NCI-H2107 (cell line): ENCODE results near the gene LUC7L.
A peak's percentile ranks its signal among the peaks of the same experiment; 100 is the strongest.
"Not testable (repeated sequence)": the region's sequence is repeated elsewhere in the genome, so short reads cannot be mapped to it uniquely, and the experiment has no call there.

Experiments used
- DNase-seq: peaks from one replicate; lab custom pipeline; 2025; lab: John Stamatoyannopoulos, UW

The LUC7L gene

DNA sequence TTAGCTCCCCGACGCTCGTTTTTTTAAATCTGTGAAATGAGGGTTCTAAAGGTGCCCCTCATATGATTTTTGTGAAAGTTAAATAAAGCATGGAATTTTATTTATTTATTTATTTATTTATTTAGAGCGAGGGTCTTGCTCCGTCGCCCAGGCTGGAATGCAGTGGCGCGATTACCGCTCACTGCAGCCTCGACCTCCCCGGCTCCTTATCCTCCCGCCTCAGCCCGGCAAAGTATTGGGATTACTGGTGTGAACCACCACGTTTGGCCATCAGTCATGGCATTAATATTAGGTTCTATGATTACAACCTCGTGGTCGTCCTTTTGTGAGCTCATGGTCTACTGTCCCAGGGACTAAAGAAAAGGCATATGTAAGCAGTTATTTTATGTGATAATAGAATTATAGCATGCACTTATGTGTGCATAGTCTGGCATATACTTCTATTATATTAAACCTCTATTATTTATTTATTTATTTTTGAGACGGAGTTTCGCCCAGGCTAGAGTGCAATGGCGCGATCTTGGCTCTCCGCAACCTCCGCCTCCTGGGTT, 557 bp upstream of the LUC7L start:
- no peak for DNase-seq

DNA sequence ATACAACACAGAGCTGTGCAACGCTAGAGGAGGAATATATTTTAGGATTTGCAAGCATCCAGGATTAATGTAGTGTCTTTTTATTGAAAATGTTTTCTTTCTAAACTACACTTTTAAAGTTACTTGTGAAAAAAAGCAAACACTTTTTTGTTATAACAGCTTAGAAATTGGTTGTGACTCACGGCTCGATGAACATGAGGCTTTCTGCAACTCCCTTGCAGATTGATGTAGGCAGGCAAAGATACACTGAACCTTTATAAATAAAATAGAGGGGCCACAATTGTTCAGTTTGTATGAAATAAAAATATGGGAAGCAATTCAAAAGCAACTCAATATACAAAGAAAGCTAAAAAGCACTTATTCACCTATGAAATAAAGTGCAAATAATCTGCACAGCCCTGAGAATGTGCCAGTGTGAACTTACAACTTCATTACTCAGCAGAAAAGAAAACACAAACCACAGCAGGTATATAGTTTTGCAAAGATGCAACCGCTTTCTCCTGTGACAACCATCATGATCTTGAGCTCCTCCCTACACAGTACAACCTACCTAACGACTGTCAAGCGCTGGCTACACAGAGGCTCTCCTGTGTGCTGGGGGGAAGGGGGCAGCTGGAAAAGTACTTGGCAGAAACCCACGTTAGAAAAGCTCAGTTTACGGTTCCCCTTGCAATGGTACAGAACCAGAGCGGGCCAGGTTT, 948 bp downstream of the LUC7L start:
- no peak for DNase-seq

DNA sequence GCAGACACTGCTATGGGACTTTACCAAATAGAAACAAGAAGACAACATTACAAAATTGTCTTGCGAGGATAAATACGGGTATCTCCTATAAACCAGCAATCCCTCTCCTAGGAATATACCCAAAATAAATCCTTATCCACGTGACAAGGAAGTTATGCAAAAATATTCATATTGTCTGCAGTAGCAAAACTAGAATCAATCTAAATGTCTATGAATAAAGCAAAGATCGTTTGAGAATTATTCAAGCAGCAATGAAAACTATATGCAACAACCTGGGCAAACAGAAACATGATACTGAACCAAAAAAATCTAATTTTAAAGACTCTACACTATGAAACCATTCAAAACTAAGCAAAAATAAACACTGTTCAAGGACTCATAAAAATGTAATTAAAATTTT, 9.2 kb downstream of the LUC7L start:
- DNase-seq = no peak

DNA sequence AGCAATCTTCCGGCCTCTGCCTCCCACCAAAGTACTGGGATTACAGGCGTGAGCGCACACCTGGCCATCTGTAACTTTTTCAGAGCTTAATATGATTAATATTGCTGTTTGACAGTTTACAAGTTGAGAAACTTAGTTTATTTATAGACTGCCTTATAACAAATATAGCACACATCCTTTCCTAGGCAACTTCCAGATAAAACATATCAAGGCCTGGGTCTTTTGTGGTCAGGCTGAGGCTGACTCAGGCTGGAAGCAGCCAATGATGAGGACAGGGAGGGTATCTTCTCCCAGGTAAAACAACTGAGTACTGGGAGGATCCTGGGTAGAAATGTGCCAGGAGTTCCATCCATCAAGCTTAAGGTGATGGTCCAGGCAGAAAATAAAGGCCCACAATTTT, 16.2 kb downstream of the LUC7L start:
- DNase-seq = no peak

DNA sequence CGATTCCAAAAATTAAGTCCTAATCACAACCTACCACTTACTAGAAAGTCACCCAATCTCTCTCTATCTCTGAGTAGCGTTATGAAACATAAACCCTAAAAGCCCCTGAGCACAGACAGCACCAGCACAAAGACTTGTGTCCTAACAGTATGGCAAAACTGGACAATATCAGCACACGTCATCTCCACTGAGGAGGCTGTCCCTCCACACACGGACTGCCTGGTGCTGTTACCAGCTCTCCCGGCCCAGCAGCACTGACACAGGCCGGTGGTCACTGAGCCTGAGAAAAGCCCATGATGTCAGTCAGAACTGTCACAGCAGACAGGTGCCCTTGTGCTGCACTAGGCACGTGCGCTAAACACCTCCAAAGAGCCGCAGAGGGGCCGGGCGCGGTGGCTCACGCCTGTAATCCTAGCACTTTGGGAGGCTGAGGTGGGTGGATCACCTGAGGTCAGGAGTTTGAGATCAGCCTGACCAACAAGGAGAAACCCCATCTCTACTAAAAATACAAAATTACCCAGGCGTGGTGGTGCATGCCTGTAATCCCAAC, 17.5 kb downstream of the LUC7L start:
- not testable (repeated sequence) for DNase-seq

DNA sequence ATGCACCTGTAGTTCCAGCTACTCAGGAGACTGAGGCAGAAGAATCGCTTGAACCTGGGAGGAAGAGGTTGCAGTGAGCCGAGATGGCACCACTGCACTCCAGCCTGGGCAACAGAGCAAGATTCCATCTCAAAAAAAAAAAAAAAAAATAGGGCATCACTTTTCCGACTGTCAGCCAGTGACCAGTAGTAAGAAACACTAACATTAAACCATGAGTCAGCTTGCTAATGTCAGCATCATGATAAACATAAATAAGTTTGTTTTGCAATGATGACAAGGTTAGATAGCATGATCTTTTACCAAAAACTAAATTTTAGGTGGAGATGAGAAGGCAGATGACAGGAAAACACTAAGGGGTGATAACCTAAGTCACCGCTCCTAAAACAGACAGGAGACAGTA, 19.9 kb downstream of the LUC7L start:
- DNase-seq = not testable (repeated sequence)

DNA sequence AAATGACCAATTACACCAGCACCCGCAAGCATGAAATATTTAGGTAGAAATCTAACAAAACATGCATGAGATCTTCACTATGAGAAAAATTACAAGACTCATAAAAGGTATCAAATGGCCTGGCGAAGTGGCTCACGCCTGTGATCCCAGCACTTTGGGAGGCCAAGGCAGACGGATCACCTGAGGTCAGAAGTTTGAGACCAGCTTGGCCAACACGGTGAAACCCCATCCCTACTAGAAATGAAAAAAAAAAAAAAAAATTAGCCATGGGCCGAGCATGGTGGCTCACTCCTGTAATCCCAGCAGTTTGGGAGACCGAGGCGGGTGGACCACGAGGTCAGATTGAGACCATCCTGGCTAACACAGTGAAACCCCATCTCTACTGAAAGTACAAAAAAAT, 25.2 kb downstream of the LUC7L start:
- not testable (repeated sequence) for DNase-seq

DNA sequence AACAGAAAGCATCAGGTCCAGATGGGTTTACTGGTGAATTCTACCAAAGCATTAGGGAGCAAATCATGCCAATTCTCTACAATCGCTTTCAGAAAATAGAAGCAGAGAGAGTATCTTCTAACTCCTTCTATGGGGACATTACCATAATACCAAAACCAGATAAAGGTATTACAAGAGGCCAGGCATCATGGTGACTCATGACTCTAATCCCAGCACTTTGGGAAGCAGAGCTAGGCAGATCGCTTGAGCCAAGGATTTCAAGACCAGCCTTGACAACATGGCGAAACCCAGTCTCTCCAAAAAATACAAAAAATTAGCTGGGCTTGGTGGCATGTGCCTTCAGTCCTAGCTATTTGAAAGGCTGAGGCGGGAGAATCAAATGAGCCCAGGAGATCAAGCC, 26.0 kb downstream of the LUC7L start:
- DNase-seq = no peak

DNA sequence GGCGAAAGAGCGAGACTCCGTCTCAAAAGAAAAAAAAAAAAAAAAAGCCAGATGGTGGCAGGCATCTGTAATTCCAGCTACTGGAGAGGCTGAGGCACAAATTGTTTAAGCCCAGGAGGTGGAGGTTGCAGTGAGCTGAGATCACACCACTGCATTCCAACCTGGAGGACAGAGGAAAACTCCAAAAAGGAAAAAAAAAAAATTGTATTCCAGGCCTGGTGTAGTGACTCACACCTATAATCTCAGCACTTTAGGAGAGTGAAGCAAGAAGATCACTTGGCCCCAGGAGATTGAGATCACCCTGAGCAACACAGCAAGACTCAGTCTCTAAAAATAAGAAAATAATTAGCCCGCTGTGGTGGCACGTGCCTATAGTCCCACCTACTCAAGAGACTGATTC, 28.9 kb downstream of the LUC7L start:
- no peak for DNase-seq

DNA sequence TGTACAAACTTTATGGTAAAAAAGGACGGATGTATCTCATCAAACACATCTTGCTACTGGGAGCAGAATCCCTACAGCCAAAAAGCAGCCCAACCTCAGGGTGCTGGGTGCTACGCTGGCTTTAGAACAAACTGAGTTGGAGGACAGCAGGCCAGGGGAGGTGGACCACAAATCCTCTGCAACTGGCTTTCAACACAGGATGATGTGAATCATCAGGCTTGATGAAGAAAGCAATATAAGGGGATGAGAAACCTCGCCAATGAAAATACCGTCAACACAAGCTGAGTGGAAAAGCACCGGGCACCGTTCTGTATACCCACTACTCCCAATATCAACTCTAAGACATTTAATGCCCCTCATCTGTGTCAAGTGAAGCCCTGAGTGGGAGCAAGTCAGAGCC, 34.7 kb downstream of the LUC7L start:
- DNase-seq = no peak

DNA sequence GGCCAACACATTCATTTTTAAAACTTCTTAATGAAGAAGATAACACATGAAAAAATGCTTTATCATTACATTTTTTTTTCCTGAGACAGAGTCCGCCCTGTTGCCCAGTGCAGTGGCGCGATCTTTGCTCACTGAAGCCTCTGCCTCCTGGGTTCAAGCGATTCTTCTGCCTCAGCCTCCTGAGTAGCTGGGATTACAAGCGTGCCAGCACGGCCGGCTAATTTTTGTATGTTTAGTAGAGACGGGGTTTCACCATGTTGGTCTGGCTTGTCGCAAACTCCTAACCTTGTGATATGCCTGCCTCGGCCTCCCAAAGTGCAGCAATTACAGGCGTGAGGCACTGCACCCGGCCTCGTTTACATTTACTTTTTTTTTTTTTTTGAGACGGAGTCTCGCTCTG, 35.8 kb downstream of the LUC7L start:
- DNase-seq = no peak

DNA sequence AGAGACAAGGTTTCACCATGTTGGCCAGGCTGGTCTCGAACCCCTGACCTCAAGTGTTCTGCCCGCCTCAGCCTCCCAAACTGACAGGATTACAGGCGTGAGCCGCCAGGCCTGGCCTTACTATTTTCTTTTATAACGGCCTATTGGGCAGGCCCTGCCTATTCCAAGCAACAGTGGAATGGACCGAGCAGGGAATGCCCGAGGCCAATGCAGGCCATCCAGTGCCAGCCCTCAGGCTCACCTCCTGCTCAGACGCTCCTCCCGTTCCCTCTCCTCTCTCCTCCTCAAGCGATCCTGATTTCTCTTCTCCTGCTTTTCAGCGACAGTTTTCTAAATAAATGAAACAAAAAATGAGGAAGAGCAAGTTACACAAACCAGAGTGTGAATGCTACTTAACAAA, 36.6 kb downstream of the LUC7L start:
- no peak for DNase-seq

DNA sequence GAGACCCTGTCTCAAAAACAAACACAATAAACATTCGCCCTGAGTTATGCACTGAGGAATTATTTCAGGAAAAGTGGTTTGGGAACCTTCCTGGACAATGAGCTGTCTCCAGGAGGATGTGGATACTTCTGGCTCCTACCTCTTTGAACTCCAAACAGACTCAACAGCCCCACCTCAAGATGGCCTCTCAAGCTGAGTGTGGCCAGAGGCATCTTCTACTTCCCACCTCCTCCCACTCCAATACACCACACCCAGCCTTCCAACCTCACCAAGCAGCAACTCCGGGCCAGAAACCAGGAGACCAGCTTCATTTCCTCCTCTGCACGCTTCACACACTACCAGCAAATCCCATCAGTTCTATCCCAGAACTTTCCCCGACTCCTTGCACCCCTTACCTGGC, 37.4 kb downstream of the LUC7L start:
- no peak for DNase-seq

DNA sequence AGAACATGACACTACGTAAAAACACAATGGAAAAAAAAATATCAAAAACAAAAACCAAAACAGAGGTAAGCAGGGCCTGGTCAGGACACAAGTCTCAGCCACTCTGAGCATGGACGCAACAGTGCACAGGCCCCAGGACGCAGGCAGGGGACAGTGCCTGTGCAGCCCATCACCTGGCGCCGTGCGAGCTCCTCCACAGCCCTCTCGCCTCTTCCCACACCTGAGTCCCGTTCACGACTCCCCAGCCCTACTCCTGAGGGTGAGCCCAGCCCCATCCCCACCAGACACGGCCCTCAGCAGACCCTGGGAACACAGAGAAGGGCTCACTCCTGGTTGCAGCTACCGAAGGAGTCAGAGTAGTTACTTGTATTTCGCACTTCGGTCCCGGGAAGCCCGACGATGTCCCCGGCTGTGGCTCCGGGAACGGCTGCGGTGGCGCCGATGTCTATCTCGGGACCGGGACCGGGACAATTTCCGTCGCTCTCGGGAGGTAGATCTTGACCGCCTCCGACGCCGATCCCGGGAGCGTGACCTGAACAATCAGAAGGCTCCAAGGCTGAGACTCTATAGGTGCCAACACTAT, 39.6 kb downstream of the LUC7L start:
- no peak for DNase-seq

DNA sequence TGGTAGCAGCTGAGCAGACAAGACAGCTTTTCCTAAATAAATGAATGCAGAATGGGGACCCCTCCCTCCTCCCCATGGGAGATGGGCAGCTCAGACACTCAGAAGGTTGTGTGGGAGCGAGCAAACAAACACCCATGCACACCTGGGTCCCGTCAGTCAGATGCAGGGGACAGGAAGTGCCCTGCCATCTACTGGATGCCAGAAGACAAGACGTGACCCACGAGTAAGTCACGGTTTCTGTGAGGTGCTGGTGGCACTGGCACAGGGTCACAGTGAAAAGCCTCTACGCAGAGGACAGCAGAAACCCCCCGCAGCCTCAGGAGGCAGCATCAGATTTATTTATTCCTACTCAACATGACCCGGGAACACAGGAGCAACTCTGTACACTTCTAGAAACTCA, 40.6 kb downstream of the LUC7L start:
- no peak for DNase-seq

DNA sequence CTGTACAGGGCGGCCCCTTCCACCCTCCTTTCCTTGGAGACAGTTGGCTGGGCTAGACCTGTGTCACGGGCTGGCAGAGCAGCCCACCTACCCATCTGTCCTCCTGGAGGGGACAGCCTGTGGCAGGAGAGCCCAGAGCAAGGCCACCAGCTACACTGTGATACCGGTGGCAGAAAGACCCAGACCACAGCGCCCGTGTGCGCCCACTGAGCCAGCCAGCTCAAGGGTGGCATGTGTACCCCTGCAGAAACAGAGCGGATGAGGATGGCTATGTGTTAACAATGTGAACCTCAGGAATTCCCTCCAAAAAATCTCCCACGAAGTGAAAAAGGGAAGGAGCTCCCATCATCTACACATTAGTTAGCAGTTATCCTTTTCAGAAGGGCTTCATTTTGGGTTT, 41.9 kb downstream of the LUC7L start:
- DNase-seq = no peak

DNA sequence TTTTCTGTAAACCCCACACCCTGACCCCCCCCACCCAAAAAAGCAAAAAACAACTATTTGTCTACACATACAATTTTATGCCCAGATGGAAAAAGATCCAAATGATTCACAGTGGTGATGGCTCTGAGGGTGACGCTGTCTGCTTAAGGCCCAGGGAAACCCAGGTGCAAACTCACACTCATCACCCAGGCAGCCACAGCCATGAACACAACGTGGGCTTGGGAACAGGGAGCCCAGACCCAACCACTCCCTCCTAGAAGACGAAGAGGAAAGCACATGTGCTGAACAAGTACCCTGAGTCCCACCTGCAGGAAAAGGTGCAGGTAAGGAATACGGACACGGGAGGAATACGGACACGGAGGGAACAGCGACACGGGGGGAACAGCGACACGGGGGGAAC, 43.6 kb downstream of the LUC7L start:
- DNase-seq = no peak

DNA sequence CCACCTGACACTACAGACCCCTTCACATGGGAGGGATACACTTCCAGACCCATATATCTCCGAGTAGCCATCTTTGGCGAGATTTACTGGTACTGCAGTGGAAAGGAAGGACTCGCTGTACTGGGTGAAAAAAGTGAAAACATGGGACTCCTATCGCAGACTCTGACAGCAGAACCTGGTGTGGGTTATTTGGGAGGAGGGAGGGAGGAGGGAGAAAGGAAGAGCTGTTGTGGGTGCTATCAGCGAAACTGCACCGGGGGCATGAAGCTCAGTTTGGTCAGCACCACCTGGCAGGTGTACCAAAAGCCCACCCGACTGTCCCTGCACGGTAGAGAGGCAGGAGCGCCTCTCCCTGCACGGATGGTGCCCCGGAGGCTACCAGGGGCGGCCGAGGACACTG, 44.0 kb downstream of the LUC7L start:
- DNase-seq = no peak

DNA sequence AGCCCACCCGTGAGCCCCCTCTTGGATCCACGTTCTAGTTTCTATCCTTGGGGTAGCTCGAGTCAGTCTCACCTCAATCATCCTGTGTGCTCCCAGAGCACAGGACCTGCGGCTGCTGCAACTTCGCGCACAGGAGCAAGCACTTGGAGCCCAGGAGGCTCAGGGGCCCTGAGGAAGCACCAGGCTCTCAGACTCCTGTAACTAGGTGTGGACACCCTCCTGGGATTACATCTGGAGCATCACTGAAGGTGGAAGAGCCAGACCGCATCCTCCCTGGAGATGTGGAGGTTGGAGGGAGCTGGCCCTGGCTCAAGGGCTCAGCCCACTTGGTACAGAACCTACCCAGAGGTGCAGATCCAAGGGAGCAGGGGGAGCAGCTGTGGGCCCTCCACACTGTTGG, 46.2 kb downstream of the LUC7L start:
- no peak for DNase-seq

DNA sequence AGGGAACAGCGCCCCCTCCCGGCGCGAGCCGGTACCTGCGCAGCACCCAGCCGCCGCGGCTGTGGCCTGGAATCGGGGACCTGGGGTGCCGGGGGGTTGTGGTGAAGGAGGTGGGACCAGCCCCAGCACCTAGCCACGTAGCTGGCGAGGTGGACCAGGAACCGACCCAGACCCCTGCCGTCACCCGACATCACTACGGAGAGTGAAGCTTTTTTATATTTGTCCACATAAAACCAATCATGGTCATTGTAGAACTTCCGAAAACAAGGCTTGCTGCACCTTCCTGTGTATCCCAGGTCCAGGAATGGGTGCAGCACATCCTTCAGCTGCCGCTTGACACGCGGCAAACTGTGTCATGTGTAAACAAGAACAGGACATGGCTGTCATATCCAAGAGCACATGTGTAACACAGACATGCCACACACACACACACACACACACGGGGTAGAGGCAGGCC, 47.7 kb downstream of the LUC7L start:
- no peak for DNase-seq

DNA sequence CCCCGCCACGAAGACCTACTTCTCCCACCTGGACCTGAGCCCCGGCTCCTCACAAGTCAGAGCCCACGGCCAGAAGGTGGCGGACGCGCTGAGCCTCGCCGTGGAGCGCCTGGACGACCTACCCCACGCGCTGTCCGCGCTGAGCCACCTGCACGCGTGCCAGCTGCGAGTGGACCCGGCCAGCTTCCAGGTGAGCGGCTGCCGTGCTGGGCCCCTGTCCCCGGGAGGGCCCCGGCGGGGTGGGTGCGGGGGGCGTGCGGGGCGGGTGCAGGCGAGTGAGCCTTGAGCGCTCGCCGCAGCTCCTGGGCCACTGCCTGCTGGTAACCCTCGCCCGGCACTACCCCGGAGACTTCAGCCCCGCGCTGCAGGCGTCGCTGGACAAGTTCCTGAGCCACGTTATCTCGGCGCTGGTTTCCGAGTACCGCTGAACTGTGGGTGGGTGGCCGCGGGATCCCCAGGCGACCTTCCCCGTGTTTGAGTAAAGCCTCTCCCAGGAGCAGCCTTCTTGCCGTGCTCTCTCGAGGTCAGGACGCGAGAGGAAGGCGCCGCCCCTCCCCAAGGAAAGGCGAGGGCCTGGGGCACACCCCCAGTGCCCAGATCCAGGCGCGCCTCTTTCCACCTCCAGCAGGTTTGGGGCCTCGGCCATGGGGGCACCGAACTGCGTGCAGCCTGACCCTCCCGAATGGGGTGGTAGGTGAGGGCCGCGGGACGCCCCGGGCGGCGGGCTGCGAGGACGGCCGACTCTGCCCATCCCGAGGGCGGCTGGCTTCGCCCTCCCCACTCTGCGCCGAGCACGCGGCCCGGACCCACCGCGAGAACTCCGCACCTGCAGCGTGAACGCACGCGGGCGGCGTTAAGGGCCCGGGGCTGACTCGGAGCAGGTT, 48.3 kb downstream of the LUC7L start:
- peak; percentile 85 for DNase-seq

DNA sequence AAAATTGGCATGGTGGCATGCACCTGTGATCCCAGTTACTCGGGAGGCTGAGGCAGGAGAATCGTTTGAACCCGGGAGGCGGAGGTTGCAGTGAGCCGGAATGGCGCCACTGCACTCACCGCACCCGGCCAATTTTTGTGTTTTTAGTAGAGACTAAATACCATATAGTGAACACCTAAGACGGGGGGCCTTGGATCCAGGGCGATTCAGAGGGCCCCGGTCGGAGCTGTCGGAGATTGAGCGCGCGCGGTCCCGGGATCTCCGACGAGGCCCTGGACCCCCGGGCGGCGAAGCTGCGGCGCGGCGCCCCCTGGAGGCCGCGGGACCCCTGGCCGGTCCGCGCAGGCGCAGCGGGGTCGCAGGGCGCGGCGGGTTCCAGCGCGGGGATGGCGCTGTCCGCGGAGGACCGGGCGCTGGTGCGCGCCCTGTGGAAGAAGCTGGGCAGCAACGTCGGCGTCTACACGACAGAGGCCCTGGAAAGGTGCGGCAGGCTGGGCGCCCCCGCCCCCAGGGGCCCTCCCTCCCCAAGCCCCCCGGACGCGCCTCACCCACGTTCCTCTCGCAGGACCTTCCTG, 49.1 kb downstream of the LUC7L start, which contains the start of gene HBQ1:
HBQ1 (plus strand) TSS at position 359 of the 575 bp plus-strand sequence; CDS start at position 387, 28 bp downstream.
- DNase-seq = no peak
